IMR-90 (cell line): ENCODE measurements around the gene TAT. TPM values are rescaled to one million over a fixed set of nuclear protein-coding genes. Genes with fewer than 3 reads are reported as not detected.

ENCODE experiments used
- ATAC-seq: fragments of 200-7000 bp; cut with Tn5 transposase; 2 replicates; pipeline ENCODE4 v1.9.1; 2020; ENCODE audit warnings: low read depth, mild to moderate bottlenecking, moderate library complexity
- BruUV-seq: library from RNA; stranded (reverse); fragments of 400-500 nt; replicated peaks from 2 replicates; lab custom pipeline; 2021; lab: Mats Ljungman, UMichigan
- CTCF ChIA-PET: fragments of 300-600 bp; formaldehyde crosslinking; extraction: SDS; loops from one replicate; lab custom pipeline; 2021; ENCODE audit warnings: antibody characterized with exemption; lab: Yijun Ruan, JAX
- POLR2A ChIA-PET: fragments of 300-600 bp; sonication (Branson Sonifier 250); formaldehyde crosslinking; loops from one replicate; lab custom pipeline; 2022; ENCODE audit warnings: antibody characterized with exemption; ENCODE audit not compliant: unreplicated experiment; lab: Charles Lee
- DNase-seq: peaks from one replicate; pipeline ENCODE4 v3.0.0; 2013
- H2AFZ ChIP-seq: replicated peaks from 2 replicates; pipeline ENCODE3; 2013; ENCODE audit warnings: low read length, mild to moderate bottlenecking; ENCODE audit not compliant: poor library complexity
- H2AK5ac ChIP-seq: 2 replicates; pipeline ENCODE4 v1.6.1; 2013; ENCODE audit warnings: low read depth, low read length, inconsistent platforms
- H2AK9ac ChIP-seq: replicated peaks from 2 replicates; pipeline ENCODE3; 2013; ENCODE audit warnings: mild to moderate bottlenecking, low read depth, low read length, moderate library complexity; ENCODE audit not compliant: poor library complexity
- H2BK120ac ChIP-seq: 2 replicates; pipeline ENCODE4 v1.6.1; 2013; ENCODE audit warnings: low read depth, low read length, inconsistent platforms
- H2BK15ac ChIP-seq: 3 replicates; pipeline ENCODE4 v1.6.1; 2013; ENCODE audit warnings: low read depth, low read length, inconsistent platforms
- H2BK20ac ChIP-seq: 2 replicates; pipeline ENCODE4 v1.6.1; 2013; ENCODE audit warnings: low read depth, mild to moderate bottlenecking, inconsistent platforms, low read length, moderate library complexity
- H2BK5ac ChIP-seq: 2 replicates; pipeline ENCODE4 v1.6.1; 2013; ENCODE audit warnings: mild to moderate bottlenecking, low read depth, low read length, inconsistent platforms; ENCODE audit not compliant: poor library complexity, severe bottlenecking
- H3K14ac ChIP-seq: replicated peaks from 2 replicates; pipeline ENCODE4 v1.6.1; 2013; ENCODE audit warnings: low read depth, low read length, inconsistent platforms
- H3K18ac ChIP-seq: 2 replicates; pipeline ENCODE4 v1.6.1; 2013; ENCODE audit warnings: low read depth, low read length, control low read depth
- H3K23ac ChIP-seq: 2 replicates; pipeline ENCODE4 v1.6.1; 2013; ENCODE audit warnings: low read depth, low read length, inconsistent platforms
- H3K27ac ChIP-seq: 2 replicates; pipeline ENCODE4 v1.5.1; 2013; ENCODE audit warnings: mild to moderate bottlenecking, control low read depth, low read length; ENCODE audit not compliant: insufficient read depth
- H3K27me3 ChIP-seq: 2 replicates; pipeline ENCODE4 v1.6.1; 2013; ENCODE audit warnings: low read length; ENCODE audit not compliant: control insufficient read depth, insufficient read depth
- H3K36me3 ChIP-seq: 2 replicates; pipeline ENCODE4 v1.6.1; 2013; ENCODE audit warnings: low read length, mixed read lengths; ENCODE audit not compliant: control insufficient read depth, insufficient read depth
- H3K4ac ChIP-seq: 2 replicates; pipeline ENCODE4 v1.6.1; 2013; ENCODE audit warnings: low read depth, low read length, inconsistent platforms
- H3K4me1 ChIP-seq: 2 replicates; pipeline ENCODE4 v1.6.1; 2013; ENCODE audit warnings: low read length, mixed read lengths; ENCODE audit not compliant: control insufficient read depth, insufficient read depth
- H3K4me2 ChIP-seq: 2 replicates; pipeline ENCODE4 v1.6.1; 2013; ENCODE audit warnings: low read depth, mild to moderate bottlenecking, control low read depth, low read length, moderate library complexity
- H3K4me3 ChIP-seq: 2 replicates; pipeline ENCODE4 v1.5.1; 2013; ENCODE audit warnings: low read depth, mild to moderate bottlenecking, control low read depth, low read length, moderate library complexity; ENCODE audit not compliant: insufficient read depth
- H3K56ac ChIP-seq: 2 replicates; pipeline ENCODE4 v1.6.1; 2013; ENCODE audit warnings: low read length, inconsistent platforms; ENCODE audit not compliant: insufficient read depth; ENCODE audit errors: extremely low read depth
- H3K79me1 ChIP-seq, 2 experiments: 2 replicates each; pipeline ENCODE4 v1.6.1; 2013; ENCODE audit warnings: low read length in 2 of 2, inconsistent platforms in 1 of 2, low read depth in 1 of 2
- H3K9ac ChIP-seq: 2 replicates; pipeline ENCODE4 v1.6.1; 2013; ENCODE audit warnings: low read depth, low read length, control low read depth
- H3K9me1 ChIP-seq: 2 replicates; pipeline ENCODE4 v1.6.1; 2013; ENCODE audit warnings: low read length, inconsistent platforms; ENCODE audit not compliant: insufficient read depth
- H3K9me3 ChIP-seq: 2 replicates; pipeline ENCODE4 v1.6.1; 2013; ENCODE audit warnings: low read length; ENCODE audit not compliant: control insufficient read depth, insufficient read depth
- H4K20me1 ChIP-seq: 2 replicates; pipeline ENCODE4 v1.6.1; 2013; ENCODE audit warnings: low read length, inconsistent platforms; ENCODE audit not compliant: insufficient read depth
- H4K5ac ChIP-seq: 2 replicates; pipeline ENCODE4 v1.6.1; 2013; ENCODE audit warnings: mild to moderate bottlenecking, low read depth, low read length, control low read depth
- H4K8ac ChIP-seq, 2 experiments: 2 replicates each; pipeline ENCODE4 v1.6.1; 2013; ENCODE audit warnings: low read depth in 2 of 2, low read length in 2 of 2, control low read depth in 1 of 2, inconsistent platforms in 1 of 2
- H4K91ac ChIP-seq: 2 replicates; pipeline ENCODE4 v1.6.1; 2013; ENCODE audit warnings: low read depth, low read length, inconsistent platforms; ENCODE audit not compliant: insufficient read depth
- BHLHE40 ChIP-seq: fragments of 150-350 bp; IDR thresholded peaks from 2 replicates; pipeline ENCODE4 v1.6.1; 2016; ENCODE audit warnings: mild to moderate bottlenecking, low read depth, low read length
- CEBPB ChIP-seq: IDR thresholded peaks from 2 replicates; pipeline ENCODE4 v1.6.1; 2012; ENCODE audit warnings: low read depth, low read length, improper control_type of control experiment
- CHD1 ChIP-seq: IDR thresholded peaks from 2 replicates; pipeline ENCODE4 v1.6.1; 2012; ENCODE audit warnings: low read depth, low read length, improper control_type of control experiment
- FOS ChIP-seq: fragments of 150-350 bp; IDR thresholded peaks from 2 replicates; pipeline ENCODE4 v1.6.1; 2016; ENCODE audit warnings: low read depth, low read length
- MAFK ChIP-seq: IDR thresholded peaks from 2 replicates; pipeline ENCODE4 v1.6.1; 2012; ENCODE audit warnings: low read depth, low read length, improper control_type of control experiment
- MAZ ChIP-seq: IDR thresholded peaks from 2 replicates; pipeline ENCODE4 v1.6.1; 2012; ENCODE audit warnings: low read depth, mild to moderate bottlenecking, low read length, improper control_type of control experiment, moderate library complexity, borderline replicate concordance
- NFE2L2 ChIP-seq: fragments of 150-350 bp; IDR thresholded peaks from 2 replicates; pipeline ENCODE4 v1.6.1; 2016; ENCODE audit warnings: low read depth, mild to moderate bottlenecking, low read length
- POLR2A ChIP-seq: IDR thresholded peaks from 2 replicates; pipeline ENCODE4 v1.6.1; 2012; ENCODE audit warnings: mild to moderate bottlenecking, low read depth, low read length
- RAD21 ChIP-seq: IDR thresholded peaks from 2 replicates; pipeline ENCODE4 v1.6.1; 2012; ENCODE audit warnings: low read length, improper control_type of control experiment
- RCOR1 ChIP-seq: IDR thresholded peaks from 2 replicates; pipeline ENCODE4 v1.6.1; 2012; ENCODE audit warnings: mild to moderate bottlenecking, low read length, improper control_type of control experiment; ENCODE audit not compliant: insufficient replicate concordance
- RFX5 ChIP-seq: IDR thresholded peaks from 2 replicates; pipeline ENCODE4 v1.8.0; 2012; ENCODE audit warnings: low read depth, mild to moderate bottlenecking, low read length, moderate library complexity
- SMC3 ChIP-seq: fragments of 150-350 bp; IDR thresholded peaks from 2 replicates; pipeline ENCODE4 v1.6.1; 2016; ENCODE audit warnings: low read depth, mild to moderate bottlenecking, antibody characterized with exemption, low read length, moderate library complexity
- WGBS, 2 experiments: methylation state at CpG; one replicate each; pipeline versions ENCODE4 v1.1.5 to v1.1.7; 2013; ENCODE audit warnings: missing lambda C conversion rate in 2 of 2; ENCODE audit not compliant: insufficient read length in 1 of 2; ENCODE audit errors: extremely low coverage in 2 of 2; 5-methylcytosine and 5-hydroxymethylcytosine counted together
- dilution Hi-C: fragments of 300-500 bp; cut with HindIII; formaldehyde crosslinking; loops from one replicate; pipeline ENCODE4 v1.14.3; 2018; ENCODE audit warnings: low sequenced_read_pairs; ENCODE audit not compliant: unreplicated experiment
- in situ Hi-C: fragments of 300-500 bp; cut with MboI; formaldehyde crosslinking; loops from 3 replicates; pipeline ENCODE4 v1.14.3; 2019; ENCODE audit warnings: low sequenced_read_pairs, inconsistent platforms, mixed read lengths
- intact Hi-C: fragments of 100-400 bp; cut with micrococcal nuclease; formaldehyde crosslinking; loops from 2 replicates; pipeline ENCODE4 v1.10.0; 2022
- polyA plus RNA-seq, 3 experiments: library from polyadenylated mRNA; depleted of rRNA; stranded (reverse); fragments of >200 nt; gene quantifications; 2 replicates each; pipeline ENCODE4 v1.2.3, GENCODE V29; 2012; ENCODE audit warnings: low replicate concordance in 1 of 3
- total RNA-seq: library from RNA; depleted of rRNA; stranded (reverse); fragments of >200 nt; gene quantifications from 2 replicates; pipeline ENCODE4 v1.2.3, GENCODE V29; 2012
- TF ChIP-seq, protein P1 (sequence below): conservative IDR thresholded peaks from 2 replicates; pipeline ENCODE4 v1.5.1; 2012; ENCODE audit warnings: mild to moderate bottlenecking, low read depth, low read length, improper control_type of control experiment
- TF ChIP-seq, protein P2 (sequence below): fragments of 150-350 bp; IDR thresholded peaks from 2 replicates; pipeline ENCODE4 v1.6.1; 2016; ENCODE audit warnings: low read depth, mild to moderate bottlenecking, low read length, moderate library complexity, borderline replicate concordance
- TF ChIP-seq, protein P3 (sequence below): fragments of 150-350 bp; IDR thresholded peaks from 2 replicates; pipeline ENCODE4 v1.6.1; 2017; ENCODE audit warnings: mild to moderate bottlenecking, antibody characterized with exemption, low read length, low read depth

TAT gene
- total and polyA plus RNA-seq, 2 of the 4 experiments (the other 2 are of a cell fraction) = not detected

DNA sequence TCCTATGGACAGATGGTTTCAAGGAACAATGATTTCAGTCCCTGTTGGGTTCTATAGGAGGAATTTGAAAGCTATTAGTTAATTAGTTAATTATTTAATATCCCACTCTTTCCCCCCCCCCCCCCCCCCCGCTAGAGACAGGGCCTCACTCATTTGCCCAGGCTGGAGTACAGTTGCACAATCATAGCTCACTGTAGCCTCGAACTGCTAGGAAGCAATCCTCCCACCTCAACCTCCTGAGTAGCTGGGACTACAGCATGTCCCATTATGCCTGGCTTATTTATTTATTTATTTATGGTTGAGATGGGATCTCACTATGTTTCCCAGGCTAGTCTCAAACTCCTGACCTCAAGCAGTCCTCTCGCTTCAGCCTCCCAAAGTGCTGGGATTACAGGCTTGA is 15.0 kb upstream of the TAT start:
- TF ChIP-seq BHLHE40 = no peak
- TF ChIP-seq CEBPB = no peak
- no peak for TF ChIP-seq MAZ
- no peak for TF ChIP-seq RAD21
- TF ChIP-seq NFE2L2 = no peak
- no peak for TF ChIP-seq POLR2A
- TF ChIP-seq, protein P1, sequence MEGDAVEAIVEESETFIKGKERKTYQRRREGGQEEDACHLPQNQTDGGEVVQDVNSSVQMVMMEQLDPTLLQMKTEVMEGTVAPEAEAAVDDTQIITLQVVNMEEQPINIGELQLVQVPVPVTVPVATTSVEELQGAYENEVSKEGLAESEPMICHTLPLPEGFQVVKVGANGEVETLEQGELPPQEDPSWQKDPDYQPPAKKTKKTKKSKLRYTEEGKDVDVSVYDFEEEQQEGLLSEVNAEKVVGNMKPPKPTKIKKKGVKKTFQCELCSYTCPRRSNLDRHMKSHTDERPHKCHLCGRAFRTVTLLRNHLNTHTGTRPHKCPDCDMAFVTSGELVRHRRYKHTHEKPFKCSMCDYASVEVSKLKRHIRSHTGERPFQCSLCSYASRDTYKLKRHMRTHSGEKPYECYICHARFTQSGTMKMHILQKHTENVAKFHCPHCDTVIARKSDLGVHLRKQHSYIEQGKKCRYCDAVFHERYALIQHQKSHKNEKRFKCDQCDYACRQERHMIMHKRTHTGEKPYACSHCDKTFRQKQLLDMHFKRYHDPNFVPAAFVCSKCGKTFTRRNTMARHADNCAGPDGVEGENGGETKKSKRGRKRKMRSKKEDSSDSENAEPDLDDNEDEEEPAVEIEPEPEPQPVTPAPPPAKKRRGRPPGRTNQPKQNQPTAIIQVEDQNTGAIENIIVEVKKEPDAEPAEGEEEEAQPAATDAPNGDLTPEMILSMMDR = no peak
- TF ChIP-seq, protein P2, sequence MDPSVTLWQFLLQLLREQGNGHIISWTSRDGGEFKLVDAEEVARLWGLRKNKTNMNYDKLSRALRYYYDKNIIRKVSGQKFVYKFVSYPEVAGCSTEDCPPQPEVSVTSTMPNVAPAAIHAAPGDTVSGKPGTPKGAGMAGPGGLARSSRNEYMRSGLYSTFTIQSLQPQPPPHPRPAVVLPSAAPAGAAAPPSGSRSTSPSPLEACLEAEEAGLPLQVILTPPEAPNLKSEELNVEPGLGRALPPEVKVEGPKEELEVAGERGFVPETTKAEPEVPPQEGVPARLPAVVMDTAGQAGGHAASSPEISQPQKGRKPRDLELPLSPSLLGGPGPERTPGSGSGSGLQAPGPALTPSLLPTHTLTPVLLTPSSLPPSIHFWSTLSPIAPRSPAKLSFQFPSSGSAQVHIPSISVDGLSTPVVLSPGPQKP = no peak
- TF ChIP-seq SMC3 = no peak
- TF ChIP-seq CHD1 = no peak
- TF ChIP-seq FOS = no peak
- no peak for TF ChIP-seq RFX5
- TF ChIP-seq, protein P3, sequence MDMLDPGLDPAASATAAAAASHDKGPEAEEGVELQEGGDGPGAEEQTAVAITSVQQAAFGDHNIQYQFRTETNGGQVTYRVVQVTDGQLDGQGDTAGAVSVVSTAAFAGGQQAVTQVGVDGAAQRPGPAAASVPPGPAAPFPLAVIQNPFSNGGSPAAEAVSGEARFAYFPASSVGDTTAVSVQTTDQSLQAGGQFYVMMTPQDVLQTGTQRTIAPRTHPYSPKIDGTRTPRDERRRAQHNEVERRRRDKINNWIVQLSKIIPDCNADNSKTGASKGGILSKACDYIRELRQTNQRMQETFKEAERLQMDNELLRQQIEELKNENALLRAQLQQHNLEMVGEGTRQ = no peak
- no peak for TF ChIP-seq MAFK
- no peak for TF ChIP-seq RCOR1
- no peak overlapping the region for H3K4ac ChIP-seq
- no peak overlapping the region for H3K23ac ChIP-seq
- H2AK9ac ChIP-seq = no peak overlapping the region
- H4K91ac ChIP-seq = no peak overlapping the region
- ChIA-PET POLR2A (no interaction called here), CTCF (interaction anchor here (0.9 to 1.5 kb wide), 2 partner anchors 19 to 27 kb away, joined by 3 read pairs; no protein-coding TSS in a partner anchor)
- H2BK20ac ChIP-seq = no peak overlapping the region
- no peak overlapping the region for H3K27ac ChIP-seq
- no peak overlapping the region for H2BK5ac ChIP-seq
- no peaks in the 10 kb centered on the region for H3K79me1 ChIP-seq
- DNase-seq (no peak), ATAC-seq (no peak)
- whole genome bisulfite sequencing, 2 experiments = no CpG with 5 or more reads among the region's 3 CpGs
- no peak overlapping the region for H2AK5ac ChIP-seq
- H4K20me1 ChIP-seq = no peaks in the 10 kb centered on the region
- H3K9ac ChIP-seq = no peak overlapping the region
- H4K8ac ChIP-seq = no peak overlapping the region
- no peaks in the 10 kb centered on the region; the same call in 1 of the 2 replicates for H3K27me3 ChIP-seq
- intact Hi-C loops (no loop called here), dilution Hi-C loops (no loop called here), in situ Hi-C loops (no loop called here)
- H3K4me1 ChIP-seq = no peaks in the 10 kb centered on the region
- no peak overlapping the region for H2BK15ac ChIP-seq
- no peak overlapping the region for H3K4me2 ChIP-seq
- H3K9me1 ChIP-seq = no peaks in the 10 kb centered on the region
- H3K56ac ChIP-seq = no peak overlapping the region
- no TSS peak for BruUV-seq
- H2BK120ac ChIP-seq = no peak overlapping the region
- H3K14ac ChIP-seq = no peak overlapping the region
- H3K36me3 ChIP-seq = no peaks in the 10 kb centered on the region
- no peak overlapping the region for H3K18ac ChIP-seq
- H3K4me3 ChIP-seq = no peak overlapping the region
- no peak overlapping the region for H4K5ac ChIP-seq
- H3K9me3 ChIP-seq = no peaks in the 10 kb centered on the region
- no peak overlapping the region for H2AFZ ChIP-seq
